HG03039 (cell line): ENCODE data around the gene AQP7.
"Not testable (repeated sequence)": the region's sequence is repeated elsewhere in the genome, so short reads cannot be mapped to it uniquely, and the experiment has no call there.

Source experiments
- ATAC-seq: cut with Tn5 transposase; IDR thresholded peaks from one replicate; pipeline ENCODE4 v1.9.1; 2021; ENCODE audit warnings: mild to moderate bottlenecking, moderate library complexity; ENCODE audit not compliant: unreplicated experiment

AQP7 gene

GRCh38 chr9:33434317-33435105 is 32.1 kb upstream of the AQP7 start:
- no peak for ATAC-seq

GRCh38 chr9:33433871-33434270 is 31.5 kb upstream of the AQP7 start:
- no peak for ATAC-seq

- no peak for ATAC-seq
These were observed 29.1 kb upstream of the AQP7 start for GRCh38 chr9:33431420-33431819.

GRCh38 chr9:33430942-33431341 is 28.6 kb upstream of the AQP7 start:
- no peak for ATAC-seq

GRCh38 chr9:33429256-33429985 is 27.1 kb upstream of the AQP7 start:
- ATAC-seq: no peak

GRCh38 chr9:33426843-33427293 is 24.5 kb upstream of the AQP7 start:
- ATAC-seq: no peak

GRCh38 chr9:33425128-33425533 is 22.8 kb upstream of the AQP7 start:
- ATAC-seq: no peak

- ATAC-seq: not testable (repeated sequence)
These were observed 22.1 kb upstream of the AQP7 start for GRCh38 chr9:33424492-33424891.

GRCh38 chr9:33424043-33424442 is 21.7 kb upstream of the AQP7 start:
- ATAC-seq: not testable (repeated sequence)

- no peak for ATAC-seq
These were observed 17.4 kb upstream of the AQP7 start for GRCh38 chr9:33419708-33420303.

GRCh38 chr9:33418090-33418489 is 15.7 kb upstream of the AQP7 start:
- ATAC-seq: no peak

- no peak for ATAC-seq
These were observed 14.6 kb upstream of the AQP7 start for GRCh38 chr9:33416996-33417395.

- no peak for ATAC-seq
These were observed 13.2 kb upstream of the AQP7 start for GRCh38 chr9:33415501-33416038.

GRCh38 chr9:33414889-33415500 is 12.6 kb upstream of the AQP7 start:
- ATAC-seq: no peak

- no peak for ATAC-seq
These were observed 11.9 kb upstream of the AQP7 start for GRCh38 chr9:33414268-33414667.

- no peak for ATAC-seq
These were observed 5.7 kb upstream of the AQP7 start for GRCh38 chr9:33408087-33408486.

- no peak for ATAC-seq
These were observed 4.7 kb upstream of the AQP7 start for GRCh38 chr9:33407061-33407460.

- no peak for ATAC-seq
These were observed 2.5 kb upstream of the AQP7 start for GRCh38 chr9:33404788-33405362.

GRCh38 chr9:33403941-33404787 is 1.8 kb upstream of the AQP7 start:
- no peak for ATAC-seq

- not testable (repeated sequence) for ATAC-seq
These were observed 559 bp downstream of the AQP7 start for GRCh38 chr9:33401809-33402208.
